ENCODE measurements around the gene CAMK1D. TPM values are rescaled to one million over a fixed set of nuclear protein-coding genes. Genes with fewer than 3 reads are reported as not detected.

CAMK1D gene
- total RNA-seq, 1 experiment from 2014 or later: 0.63 TPM

- H2AFZ ChIP-seq (ENCODE audit: low read length): no peak overlapping the region
- no peak overlapping the region for H3K4me2 ChIP-seq (ENCODE audit: low read depth, low read length, poor library complexity, severe bottlenecking)
- no peak for DNase-seq
- H3K27me3 ChIP-seq (ENCODE audit: low read length): no peaks in the 10 kb centered on the region
- H4K20me1 ChIP-seq (ENCODE audit: insufficient read depth, low read depth, low read length): no peaks in the 10 kb centered on the region
- H3K9me3 ChIP-seq (ENCODE audit: low read length): no peaks in the 10 kb centered on the region
- no peaks in the 10 kb centered on the region for H3K79me2 ChIP-seq (ENCODE audit: low read length)
- no peaks in the 10 kb centered on the region for H3K36me3 ChIP-seq (ENCODE audit: insufficient read depth, low read length)
- H3K4me3 ChIP-seq (ENCODE audit: low read length): no peak overlapping the region
- H3K4me1 ChIP-seq (ENCODE audit: low read length): no peaks in the 10 kb centered on the region
- H3K27ac ChIP-seq (ENCODE audit: low read length): no peak overlapping the region
- no peaks in the 10 kb centered on the region for H3K9me2 ChIP-seq (replicated peaks; ENCODE audit: insufficient read depth, low read length)
- H3K9ac ChIP-seq (ENCODE audit: low read length): no peak overlapping the region
These were observed 74.5 kb downstream of the CAMK1D start for GRCh38 chr10:12423896-12424295.

- H3K27me3 ChIP-seq (ENCODE audit: low read length): no peaks in the 10 kb centered on the region
- H3K79me2 ChIP-seq (ENCODE audit: low read length): no peaks in the 10 kb centered on the region
These were observed 77.9 kb downstream of the CAMK1D start for GRCh38 chr10:12427276-12427675.

DNA sequence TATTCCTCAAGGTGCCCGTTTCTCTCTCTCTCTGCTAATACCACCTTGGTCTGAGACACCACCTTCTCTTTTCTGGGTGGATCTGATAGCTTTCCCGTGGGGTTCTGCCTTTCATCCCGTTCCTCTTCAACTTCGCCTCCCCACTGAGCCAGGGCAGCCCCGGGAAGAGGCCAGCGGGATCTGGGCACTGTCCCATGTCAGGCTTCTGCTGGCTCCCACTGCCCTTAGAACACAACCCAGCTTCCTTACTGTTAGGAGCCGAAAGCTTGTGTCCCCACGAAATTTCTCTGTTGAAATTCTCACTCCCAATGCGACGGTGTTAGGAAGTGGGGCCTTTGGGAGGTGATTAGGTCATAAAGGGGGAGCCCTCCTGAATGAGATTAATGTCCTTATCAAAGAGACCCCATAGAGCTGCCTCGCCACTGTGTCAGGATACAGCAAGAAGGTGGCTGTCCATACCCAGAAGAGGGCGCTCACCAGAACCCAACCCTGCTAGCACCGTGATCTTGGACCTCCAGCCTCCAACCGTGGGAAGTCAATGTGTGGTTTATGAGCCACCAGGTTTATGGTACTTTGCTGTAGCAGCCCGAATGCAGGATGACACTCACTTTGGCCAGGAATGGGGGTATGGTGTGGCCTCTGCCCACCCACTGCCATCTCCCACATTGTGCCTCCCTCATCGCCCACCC is 79.2 kb downstream of the CAMK1D start:
- Histone ChIP-seq H3K27me3 (ENCODE audit: low read length) (no peaks in the 10 kb centered on the region), H3K9ac (ENCODE audit: low read length) (no peak overlapping the region), H3K9me3 (ENCODE audit: low read length) (no peaks in the 10 kb centered on the region), H3K9me2 (replicated peaks; ENCODE audit: insufficient read depth, low read length) (no peaks in the 10 kb centered on the region), H3K4me1 (ENCODE audit: low read length) (no peaks in the 10 kb centered on the region), H4K20me1 (ENCODE audit: insufficient read depth, low read depth, low read length) (no peaks in the 10 kb centered on the region), H2AFZ (ENCODE audit: low read length) (no peak overlapping the region), H3K27ac (ENCODE audit: low read length) (no peak overlapping the region), H3K4me2 (ENCODE audit: low read depth, low read length, poor library complexity, severe bottlenecking) (no peak overlapping the region), H3K79me2 (ENCODE audit: low read length) (no peaks in the 10 kb centered on the region), H3K36me3 (ENCODE audit: insufficient read depth, low read length) (no peaks in the 10 kb centered on the region), H3K4me3 (ENCODE audit: low read length) (no peak overlapping the region)
- peak; percentile 59 for DNase-seq

More at GRCh38 chr10:12427276-12427675, 77.9 kb downstream of the CAMK1D start:
- no peaks in the 10 kb centered on the region for H4K20me1 ChIP-seq (ENCODE audit: insufficient read depth, low read depth, low read length)
- no peaks in the 10 kb centered on the region for H3K4me1 ChIP-seq (ENCODE audit: low read length)
- no peaks in the 10 kb centered on the region for H3K36me3 ChIP-seq (ENCODE audit: insufficient read depth, low read length)
- no peak overlapping the region for H3K4me3 ChIP-seq (ENCODE audit: low read length)
- DNase-seq: no peak
- no peak overlapping the region for H3K4me2 ChIP-seq (ENCODE audit: low read depth, low read length, poor library complexity, severe bottlenecking)
- H3K27ac ChIP-seq (ENCODE audit: low read length): no peak overlapping the region
- no peaks in the 10 kb centered on the region for H3K9me3 ChIP-seq (ENCODE audit: low read length)
- no peak overlapping the region for H2AFZ ChIP-seq (ENCODE audit: low read length)
- no peaks in the 10 kb centered on the region for H3K9me2 ChIP-seq (replicated peaks; ENCODE audit: insufficient read depth, low read length)
- no peak overlapping the region for H3K9ac ChIP-seq (ENCODE audit: low read length)

GRCh38 chr10:12430406-12430982 is 81.1 kb downstream of the CAMK1D start:
- Histone ChIP-seq H3K4me2 (ENCODE audit: low read depth, low read length, poor library complexity, severe bottlenecking) (no peak overlapping the region), H2AFZ (ENCODE audit: low read length) (no peak overlapping the region), H3K36me3 (ENCODE audit: insufficient read depth, low read length) (no peaks in the 10 kb centered on the region), H3K9ac (ENCODE audit: low read length) (no peak overlapping the region), H3K4me3 (ENCODE audit: low read length) (no peak overlapping the region), H3K9me3 (ENCODE audit: low read length) (no peaks in the 10 kb centered on the region), H3K9me2 (replicated peaks; ENCODE audit: insufficient read depth, low read length) (no peaks in the 10 kb centered on the region), H3K27me3 (ENCODE audit: low read length) (no peaks in the 10 kb centered on the region), H3K79me2 (ENCODE audit: low read length) (no peaks in the 10 kb centered on the region), H3K4me1 (ENCODE audit: low read length) (no peaks in the 10 kb centered on the region), H3K27ac (ENCODE audit: low read length) (no peak overlapping the region), H4K20me1 (ENCODE audit: insufficient read depth, low read depth, low read length) (no peaks in the 10 kb centered on the region)
- no peak for DNase-seq

- Histone ChIP-seq H3K4me2 (ENCODE audit: low read depth, low read length, poor library complexity, severe bottlenecking) (no peak overlapping the region), H3K36me3 (ENCODE audit: insufficient read depth, low read length) (no peaks in the 10 kb centered on the region), H3K9me2 (replicated peaks; ENCODE audit: insufficient read depth, low read length) (no peaks in the 10 kb centered on the region), H3K4me1 (ENCODE audit: low read length) (no peaks in the 10 kb centered on the region), H3K9me3 (ENCODE audit: low read length) (no peaks in the 10 kb centered on the region), H4K20me1 (ENCODE audit: insufficient read depth, low read depth, low read length) (no peaks in the 10 kb centered on the region), H3K9ac (ENCODE audit: low read length) (no peak overlapping the region), H3K4me3 (ENCODE audit: low read length) (no peak overlapping the region), H3K27me3 (ENCODE audit: low read length) (no peaks in the 10 kb centered on the region), H3K79me2 (ENCODE audit: low read length) (no peaks in the 10 kb centered on the region), H2AFZ (ENCODE audit: low read length) (no peak overlapping the region), H3K27ac (ENCODE audit: low read length) (no peak overlapping the region)
- DNase-seq: no peak
These were observed 82.1 kb downstream of the CAMK1D start for GRCh38 chr10:12431151-12432101.

DNA sequence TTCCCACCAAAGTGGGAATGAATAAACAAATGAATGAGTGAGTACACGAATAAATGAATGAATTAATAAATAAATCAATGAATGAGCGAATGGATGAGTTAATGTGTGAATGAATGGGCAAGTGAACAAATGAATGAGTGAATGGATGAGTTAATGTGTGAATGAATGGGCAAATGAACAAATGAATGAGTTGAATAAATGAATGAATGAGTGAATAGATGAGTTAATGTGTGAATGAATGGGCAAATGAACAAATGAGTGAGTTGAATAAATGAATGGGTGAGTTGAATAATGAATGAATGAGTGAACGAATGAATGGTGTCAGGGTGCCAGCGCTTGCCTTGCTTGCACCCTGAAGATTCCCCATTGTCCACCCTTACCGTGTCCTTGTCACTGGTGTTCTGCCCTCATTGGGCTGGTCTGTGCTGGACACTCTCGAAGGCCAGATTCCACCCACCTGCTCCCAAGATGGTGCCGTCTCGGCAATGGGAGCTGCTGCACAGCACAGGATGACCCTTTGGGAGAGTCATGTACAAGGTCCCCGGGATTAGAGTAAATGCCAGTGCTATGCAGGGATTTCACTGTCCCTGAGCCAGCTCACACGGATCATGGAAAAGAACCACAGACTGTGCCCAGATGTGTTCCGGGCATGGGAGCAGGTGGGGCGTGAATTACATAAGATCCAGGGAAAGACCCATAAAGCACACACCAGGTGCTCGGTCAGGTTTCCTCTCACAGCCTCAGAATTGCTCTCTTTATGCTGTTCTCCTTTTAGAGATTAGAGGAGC is 83.2 kb downstream of the CAMK1D start:
- H3K4me3 ChIP-seq (ENCODE audit: low read length): no peak overlapping the region
- H3K79me2 ChIP-seq (ENCODE audit: low read length): no peaks in the 10 kb centered on the region
- no peak overlapping the region for H3K4me2 ChIP-seq (ENCODE audit: low read depth, low read length, poor library complexity, severe bottlenecking)
- no peaks in the 10 kb centered on the region for H3K36me3 ChIP-seq (ENCODE audit: insufficient read depth, low read length)
- H2AFZ ChIP-seq (ENCODE audit: low read length): no peak overlapping the region
- no peak overlapping the region for H3K9ac ChIP-seq (ENCODE audit: low read length)
- no peaks in the 10 kb centered on the region for H3K27me3 ChIP-seq (ENCODE audit: low read length)
- no peaks in the 10 kb centered on the region for H3K4me1 ChIP-seq (ENCODE audit: low read length)
- no peaks in the 10 kb centered on the region for H3K9me3 ChIP-seq (ENCODE audit: low read length)
- DNase-seq: no peak
- H4K20me1 ChIP-seq (ENCODE audit: insufficient read depth, low read depth, low read length): no peaks in the 10 kb centered on the region
- no peaks in the 10 kb centered on the region for H3K9me2 ChIP-seq (replicated peaks; ENCODE audit: insufficient read depth, low read length)
- no peak overlapping the region for H3K27ac ChIP-seq (ENCODE audit: low read length)

GRCh38 chr10:12434277-12434676 is 84.9 kb downstream of the CAMK1D start:
- Histone ChIP-seq H4K20me1 (ENCODE audit: insufficient read depth, low read depth, low read length) (no peaks in the 10 kb centered on the region), H3K79me2 (ENCODE audit: low read length) (no peaks in the 10 kb centered on the region), H3K9me3 (ENCODE audit: low read length) (no peaks in the 10 kb centered on the region), H3K4me3 (ENCODE audit: low read length) (no peak overlapping the region), H3K4me2 (ENCODE audit: low read depth, low read length, poor library complexity, severe bottlenecking) (no peak overlapping the region), H3K9me2 (replicated peaks; ENCODE audit: insufficient read depth, low read length) (no peaks in the 10 kb centered on the region), H3K27ac (ENCODE audit: low read length) (no peak overlapping the region), H3K36me3 (ENCODE audit: insufficient read depth, low read length) (no peaks in the 10 kb centered on the region), H2AFZ (ENCODE audit: low read length) (no peak overlapping the region), H3K9ac (ENCODE audit: low read length) (no peak overlapping the region), H3K4me1 (ENCODE audit: low read length) (no peaks in the 10 kb centered on the region), H3K27me3 (ENCODE audit: low read length) (no peaks in the 10 kb centered on the region)
- no peak for DNase-seq
